ENCODE measurements around the gene CEP152. TPM values are rescaled to one million over a fixed set of nuclear protein-coding genes. Genes with fewer than 3 reads are reported as not detected.

Gene CEP152
- total and polyA plus RNA-seq, 2 of the 13 experiments (the other 11 are each of a cell fraction or from before 2014, with no cell fraction given): 1.3 to 14.7 TPM

DNA sequence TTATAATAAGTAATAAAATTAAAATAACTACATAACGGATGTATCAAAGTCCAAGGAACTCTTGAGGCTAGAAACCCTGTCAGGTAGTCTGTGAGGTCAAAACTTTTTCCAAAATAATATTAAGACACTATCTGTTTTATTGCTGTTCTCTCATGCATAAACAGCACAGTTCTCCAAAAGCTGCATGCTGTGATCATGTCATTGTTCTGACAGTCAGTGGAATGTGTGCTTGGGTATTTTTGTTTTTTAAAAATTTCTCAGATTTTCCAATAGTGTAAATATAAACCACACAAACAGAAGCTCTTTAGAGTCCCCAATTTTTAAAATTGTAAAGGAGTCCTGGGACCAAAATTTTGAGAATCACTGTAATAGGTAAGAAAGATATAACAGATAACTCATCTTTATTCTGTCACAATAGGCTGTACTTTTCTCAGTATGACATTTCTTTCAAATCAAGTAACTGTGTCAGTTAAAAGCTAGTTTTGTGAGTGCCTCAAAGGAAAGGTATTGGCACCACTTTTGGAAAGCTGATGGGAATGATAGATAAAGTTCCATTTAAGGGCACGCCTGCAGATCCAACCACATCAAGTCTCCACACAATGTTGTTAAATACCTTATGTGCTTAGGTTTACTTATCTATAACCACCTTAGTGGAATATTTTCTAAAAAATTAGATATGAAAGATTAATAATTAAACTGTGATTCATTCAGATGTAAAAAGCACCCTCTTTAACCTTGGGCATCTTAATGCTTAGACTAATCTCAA lies 49.3 kb downstream of the CEP152 start (continued):
- TF ChIP-seq, protein P1, sequence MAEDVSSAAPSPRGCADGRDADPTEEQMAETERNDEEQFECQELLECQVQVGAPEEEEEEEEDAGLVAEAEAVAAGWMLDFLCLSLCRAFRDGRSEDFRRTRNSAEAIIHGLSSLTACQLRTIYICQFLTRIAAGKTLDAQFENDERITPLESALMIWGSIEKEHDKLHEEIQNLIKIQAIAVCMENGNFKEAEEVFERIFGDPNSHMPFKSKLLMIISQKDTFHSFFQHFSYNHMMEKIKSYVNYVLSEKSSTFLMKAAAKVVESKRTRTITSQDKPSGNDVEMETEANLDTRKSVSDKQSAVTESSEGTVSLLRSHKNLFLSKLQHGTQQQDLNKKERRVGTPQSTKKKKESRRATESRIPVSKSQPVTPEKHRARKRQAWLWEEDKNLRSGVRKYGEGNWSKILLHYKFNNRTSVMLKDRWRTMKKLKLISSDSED (CRISPR knock-in tag; IDR thresholded peaks at IDR 0.05): no peak
- no peak for TF ChIP-seq JUN (CRISPR knock-in tag; IDR thresholded peaks at IDR 0.05)
- no peak for TF ChIP-seq CBX1 (IDR thresholded peaks at IDR 0.05; ENCODE audit: low read depth)
- no peak for TF ChIP-seq GABPA (IDR thresholded peaks at IDR 0.05; ENCODE audit: low read depth, low read length)
- TF ChIP-seq GABPA (CRISPR knock-in tag; IDR thresholded peaks at IDR 0.05; ENCODE audit: low read depth): no peak
- no peak for TF ChIP-seq GABPB1 (CRISPR knock-in tag; IDR thresholded peaks at IDR 0.05)
- TF ChIP-seq ZFAT (CRISPR knock-in tag; conservative IDR thresholded peaks at IDR 0.05): no peak
- no peak for TF ChIP-seq HNF4G (IDR thresholded peaks at IDR 0.05; ENCODE audit: borderline replicate concordance, low read depth, low read length)
- TF ChIP-seq HNF4G (CRISPR knock-in tag; IDR thresholded peaks at IDR 0.05; ENCODE audit: borderline replicate concordance, low read depth): no peak
- TF ChIP-seq JUNB (CRISPR knock-in tag; IDR thresholded peaks at IDR 0.05; ENCODE audit: borderline replicate concordance): no peak
- TF ChIP-seq MATR3 (CRISPR knock-in tag; IDR thresholded peaks at IDR 0.05): no peak

DNA sequence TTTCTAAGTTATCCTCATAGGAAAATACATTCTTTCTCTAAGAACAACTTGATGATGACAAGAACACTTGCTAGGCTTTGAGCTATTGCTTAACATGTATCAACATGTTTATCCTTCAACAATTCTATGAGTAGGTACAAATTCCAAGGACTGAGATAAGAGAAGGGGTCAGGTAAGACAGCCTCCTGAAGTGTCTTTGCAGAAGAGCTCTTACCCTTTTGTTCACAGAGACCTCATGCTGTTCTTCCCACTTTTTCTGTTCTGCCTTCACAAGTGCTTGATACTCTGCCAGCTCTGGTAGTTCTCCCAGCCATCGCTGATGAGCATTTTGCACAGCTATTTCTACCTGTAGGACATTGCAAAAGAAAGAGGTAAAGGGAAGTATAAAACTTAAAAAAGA lies 50.9 kb downstream of the CEP152 start:
- FAIRE-seq: no peak
- CTCF ChIA-PET (ENCODE audit: low intra/inter-chr PET ratio, low total read pairs): no interaction called here
- no peak for ATAC-seq
- 96% methylated on average over 1 of the region's 1 CpG for WGBS (ENCODE audit: low lambda C conversion rate)
- Histone ChIP-seq H3K4me1 (ENCODE audit: insufficient read depth, low read length) (no peaks in the 10 kb centered on the region), H3K9me3 (ENCODE audit: low read length) (no peaks in the 10 kb centered on the region), H3K36me3 (replicated peaks in 1 of 2; ENCODE audit: control insufficient read depth in 1 of 2, insufficient read depth in 2 of 2, low read length in 2 of 2) (peaks cover 5 to 15% of the 10 kb centered on the region in 2 experiments; a peak in 3 of 5 replicates), H3K9ac (ENCODE audit: insufficient read depth, low read depth, low read length) (no peak overlapping the region), H3K79me2 (ENCODE audit: insufficient read depth, low read length) (no peaks in the 10 kb centered on the region), H4K20me1 (ENCODE audit: insufficient read depth, low read length) (no peaks in the 10 kb centered on the region), H3K27ac (ENCODE audit: extremely low read length, insufficient read depth, low read length) (no peak overlapping the region), H3K4me2 (ENCODE audit: low read depth, low read length) (no peak overlapping the region), H3K27me3 (ENCODE audit: control insufficient read depth in 1 of 2, insufficient read depth in 2 of 2, low read length in 2 of 2) (no peaks in the 10 kb centered on the region), H2AFZ (ENCODE audit: low read length) (no peak overlapping the region), H3K4me3 (replicated peaks in 1 of 3; ENCODE audit: insufficient read depth in 1 of 3, low read depth in 2 of 3, low read length in 3 of 3) (no peak overlapping the region)
- no TSS peak for BruUV-seq (replicated peaks)
- TF ChIP-seq, protein P2, sequence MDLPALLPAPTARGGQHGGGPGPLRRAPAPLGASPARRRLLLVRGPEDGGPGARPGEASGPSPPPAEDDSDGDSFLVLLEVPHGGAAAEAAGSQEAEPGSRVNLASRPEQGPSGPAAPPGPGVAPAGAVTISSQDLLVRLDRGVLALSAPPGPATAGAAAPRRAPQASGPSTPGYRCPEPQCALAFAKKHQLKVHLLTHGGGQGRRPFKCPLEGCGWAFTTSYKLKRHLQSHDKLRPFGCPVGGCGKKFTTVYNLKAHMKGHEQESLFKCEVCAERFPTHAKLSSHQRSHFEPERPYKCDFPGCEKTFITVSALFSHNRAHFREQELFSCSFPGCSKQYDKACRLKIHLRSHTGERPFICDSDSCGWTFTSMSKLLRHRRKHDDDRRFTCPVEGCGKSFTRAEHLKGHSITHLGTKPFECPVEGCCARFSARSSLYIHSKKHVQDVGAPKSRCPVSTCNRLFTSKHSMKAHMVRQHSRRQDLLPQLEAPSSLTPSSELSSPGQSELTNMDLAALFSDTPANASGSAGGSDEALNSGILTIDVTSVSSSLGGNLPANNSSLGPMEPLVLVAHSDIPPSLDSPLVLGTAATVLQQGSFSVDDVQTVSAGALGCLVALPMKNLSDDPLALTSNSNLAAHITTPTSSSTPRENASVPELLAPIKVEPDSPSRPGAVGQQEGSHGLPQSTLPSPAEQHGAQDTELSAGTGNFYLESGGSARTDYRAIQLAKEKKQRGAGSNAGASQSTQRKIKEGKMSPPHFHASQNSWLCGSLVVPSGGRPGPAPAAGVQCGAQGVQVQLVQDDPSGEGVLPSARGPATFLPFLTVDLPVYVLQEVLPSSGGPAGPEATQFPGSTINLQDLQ (CRISPR knock-in tag; IDR thresholded peaks at IDR 0.05): no peak
- TF ChIP-seq ARNTL (CRISPR knock-in tag; IDR thresholded peaks at IDR 0.05) (no peak), PHB2 (IDR thresholded peaks at IDR 0.05; ENCODE audit: partially characterized antibody) (no peak), CCDC6 (CRISPR knock-in tag; IDR thresholded peaks at IDR 0.05) (no peak), TEAD3 (CRISPR knock-in tag; optimal IDR thresholded peaks at IDR 0.05; ENCODE audit: borderline replicate concordance) (no peak), SP5 (CRISPR knock-in tag; IDR thresholded peaks at IDR 0.05; ENCODE audit: borderline replicate concordance, low read depth) (no peak), ZNF232 (CRISPR knock-in tag; IDR thresholded peaks at IDR 0.05; ENCODE audit: borderline replicate concordance) (no peak), NPAS2 (CRISPR knock-in tag; IDR thresholded peaks at IDR 0.05; ENCODE audit: borderline replicate concordance) (no peak)
- in situ Hi-C loops (cut with HindIII; ENCODE audit: extremely low pct_ligation_motif_present, low pct_unique_long_range_greater_than_20kb) (no loop called here), intact Hi-C loops (cut with micrococcal nuclease; ENCODE audit: unreplicated experiment) (no loop called here)
- POLR2A ChIA-PET: no interaction called here
- DNase-seq (ENCODE audit: low spot score): no peak
